ENCODE results near the gene IL22RA1. TPM values are rescaled to one million over a fixed set of nuclear protein-coding genes. Genes with fewer than 3 reads are reported as not detected.

Gene IL22RA1
- total RNA-seq, 1 donor from 2014 or later = not detected

- Histone ChIP-seq H3K36me3 (ENCODE audit: insufficient read depth, low read length) (no peaks in the 10 kb centered on the region), H3K27me3 (ENCODE audit: insufficient read depth, low read length) (peaks cover 19% of the 10 kb centered on the region), H3K9me3 (ENCODE audit: insufficient read depth, low read depth, low read length) (no peaks in the 10 kb centered on the region), H4K20me1 (ENCODE audit: insufficient read depth, low read length) (no peaks in the 10 kb centered on the region), H3K79me2 (ENCODE audit: insufficient read depth, low read length) (no peaks in the 10 kb centered on the region), H3K9ac (ENCODE audit: low read length) (no peak overlapping the region), H3K4me2 (ENCODE audit: low read length) (no peak overlapping the region), H2AFZ (ENCODE audit: low read depth, low read length) (no peak overlapping the region), H3K4me1 (ENCODE audit: insufficient read depth, low read length) (no peaks in the 10 kb centered on the region), H3K4me3 (ENCODE audit: insufficient read depth, low read depth, low read length) (no peak overlapping the region), H3K27ac (ENCODE audit: low read depth, low read length) (no peak overlapping the region)
- no peak overlapping the region for H3K27ac Mint-ChIP-seq (ENCODE audit: unreplicated experiment)
- FAIRE-seq = no peak
- no peaks in the 10 kb centered on the region for H3K9me3 Mint-ChIP-seq (ENCODE audit: unreplicated experiment)
- TF ChIP-seq CTCF (IDR thresholded peaks at IDR 0.05; ENCODE audit: insufficient read depth, low read depth, low read length) = no peak
- TF ChIP-seq EZH2 (IDR thresholded peaks at IDR 0.05; ENCODE audit: insufficient read depth, low read length) = no peak
- H3K4me1 Mint-ChIP-seq (ENCODE audit: low read depth, unreplicated experiment) = peaks cover 18% of the 10 kb centered on the region
- H3K4me3 Mint-ChIP-seq (ENCODE audit: unreplicated experiment) = no peak overlapping the region
- no peaks in the 10 kb centered on the region for H3K36me3 Mint-ChIP-seq (ENCODE audit: low read depth, unreplicated experiment)
- no peak for DNase-seq (ENCODE audit: low read depth)
- peaks cover 2% of the 10 kb centered on the region for H3K27me3 Mint-ChIP-seq (ENCODE audit: low read depth, unreplicated experiment)
These were observed 48.1 kb upstream of the IL22RA1 start for GRCh38 chr1:24190983-24191461.

GRCh38 chr1:24189528-24189927, 46.6 kb upstream of the IL22RA1 start:
- Mint-ChIP-seq H3K27ac (ENCODE audit: unreplicated experiment) (no peak overlapping the region), H3K4me3 (ENCODE audit: unreplicated experiment) (no peak overlapping the region), H3K36me3 (ENCODE audit: low read depth, unreplicated experiment) (no peaks in the 10 kb centered on the region), H3K9me3 (ENCODE audit: unreplicated experiment) (no peaks in the 10 kb centered on the region), H3K4me1 (ENCODE audit: low read depth, unreplicated experiment) (peaks cover 18% of the 10 kb centered on the region), H3K27me3 (ENCODE audit: low read depth, unreplicated experiment) (peaks cover 2% of the 10 kb centered on the region)
- TF ChIP-seq EZH2 (IDR thresholded peaks at IDR 0.05; ENCODE audit: insufficient read depth, low read length) (no peak), CTCF (IDR thresholded peaks at IDR 0.05; ENCODE audit: insufficient read depth, low read depth, low read length) (no peak)
- Histone ChIP-seq H3K36me3 (ENCODE audit: insufficient read depth, low read length) (no peaks in the 10 kb centered on the region), H3K4me3 (ENCODE audit: insufficient read depth, low read depth, low read length) (no peak overlapping the region), H3K4me2 (ENCODE audit: low read length) (no peak overlapping the region), H2AFZ (ENCODE audit: low read depth, low read length) (no peak overlapping the region), H3K27ac (ENCODE audit: low read depth, low read length) (no peak overlapping the region), H3K79me2 (ENCODE audit: insufficient read depth, low read length) (no peaks in the 10 kb centered on the region), H3K9me3 (ENCODE audit: insufficient read depth, low read depth, low read length) (no peaks in the 10 kb centered on the region), H4K20me1 (ENCODE audit: insufficient read depth, low read length) (no peaks in the 10 kb centered on the region), H3K27me3 (ENCODE audit: insufficient read depth, low read length) (peaks cover 25% of the 10 kb centered on the region), H3K4me1 (ENCODE audit: insufficient read depth, low read length) (no peaks in the 10 kb centered on the region), H3K9ac (ENCODE audit: low read length) (no peak overlapping the region)
- no peak for DNase-seq (ENCODE audit: low read depth)
- no peak for FAIRE-seq

- Mint-ChIP-seq H3K27me3 (ENCODE audit: low read depth, unreplicated experiment) (peaks cover 2% of the 10 kb centered on the region), H3K4me1 (ENCODE audit: low read depth, unreplicated experiment) (peaks cover 11% of the 10 kb centered on the region), H3K4me3 (ENCODE audit: unreplicated experiment) (peak within 1 kb of the TSS; percentile 83), H3K9me3 (ENCODE audit: unreplicated experiment) (no peaks in the 10 kb centered on the region), H3K36me3 (ENCODE audit: low read depth, unreplicated experiment) (no peaks in the 10 kb centered on the region), H3K27ac (ENCODE audit: unreplicated experiment) (peak within 1 kb of the TSS; percentile 37)
- Histone ChIP-seq H2AFZ (ENCODE audit: low read depth, low read length) (peak within 1 kb of the TSS; percentile 85), H3K27me3 (ENCODE audit: insufficient read depth, low read length) (peaks cover 25% of the 10 kb centered on the region), H3K4me3 (ENCODE audit: insufficient read depth, low read depth, low read length) (peak within 1 kb of the TSS; percentile 51), H3K36me3 (ENCODE audit: insufficient read depth, low read length) (no peaks in the 10 kb centered on the region), H3K79me2 (ENCODE audit: insufficient read depth, low read length) (no peaks in the 10 kb centered on the region), H3K27ac (ENCODE audit: low read depth, low read length) (no peak within 1 kb of the TSS), H3K9me3 (ENCODE audit: insufficient read depth, low read depth, low read length) (no peaks in the 10 kb centered on the region), H4K20me1 (ENCODE audit: insufficient read depth, low read length) (no peaks in the 10 kb centered on the region), H3K4me2 (ENCODE audit: low read length) (peak within 1 kb of the TSS; percentile 85), H3K9ac (ENCODE audit: low read length) (peak within 1 kb of the TSS; percentile 52), H3K4me1 (ENCODE audit: insufficient read depth, low read length) (no peaks in the 10 kb centered on the region)
- TF ChIP-seq CTCF (IDR thresholded peaks at IDR 0.05; ENCODE audit: insufficient read depth, low read depth, low read length) (no peak), EZH2 (IDR thresholded peaks at IDR 0.05; ENCODE audit: insufficient read depth, low read length) (peak; percentile 62)
- DNase-seq (ENCODE audit: low read depth) (no peak), FAIRE-seq (no peak)
These were observed 44.3 kb upstream of the IL22RA1 start, which contains the start of gene IFNLR1 for GRCh38 chr1:24186993-24187790. TSS of gene IFNLR1 (minus strand) at chr1:24187289. CDS start at chr1:24187248, 41 bp downstream.

Data from astrocyte (in vitro differentiated cells and primary cell).